Measurements from ENCODE around the gene GLI3.

DNA sequence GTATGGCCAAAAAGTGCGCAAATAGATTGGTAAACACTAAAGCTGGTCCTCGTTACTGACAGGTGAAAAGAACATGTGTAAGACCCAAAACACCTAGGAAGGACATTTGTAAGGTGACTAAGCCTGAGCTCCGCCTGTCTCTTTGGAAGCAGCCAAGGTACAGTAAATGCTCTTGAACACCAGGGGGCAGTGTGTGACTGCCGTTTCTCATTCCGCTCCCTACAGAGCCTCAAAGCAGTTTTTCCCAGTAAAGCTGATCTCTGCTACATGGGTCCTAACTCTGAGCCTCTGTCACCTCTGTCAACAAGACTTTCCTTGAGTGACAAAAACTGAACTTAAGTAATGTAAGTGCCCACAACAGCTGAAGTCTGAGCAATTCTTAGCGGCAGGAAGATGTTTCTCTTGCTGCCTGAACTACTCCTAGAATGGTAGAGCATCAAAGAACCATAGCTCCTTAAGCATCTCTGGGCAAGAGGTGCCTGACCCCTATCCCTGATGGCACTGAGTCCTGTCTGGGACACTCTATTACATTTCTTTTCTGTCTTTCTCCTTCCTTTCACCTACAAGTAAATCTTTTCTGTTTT is 296.2 kb downstream of the GLI3 start:
- TF ChIP-seq POLR2AphosphoS5 (IDR thresholded peaks at IDR 0.05; ENCODE audit: low read length), result no peak
- TF ChIP-seq, protein P1, sequence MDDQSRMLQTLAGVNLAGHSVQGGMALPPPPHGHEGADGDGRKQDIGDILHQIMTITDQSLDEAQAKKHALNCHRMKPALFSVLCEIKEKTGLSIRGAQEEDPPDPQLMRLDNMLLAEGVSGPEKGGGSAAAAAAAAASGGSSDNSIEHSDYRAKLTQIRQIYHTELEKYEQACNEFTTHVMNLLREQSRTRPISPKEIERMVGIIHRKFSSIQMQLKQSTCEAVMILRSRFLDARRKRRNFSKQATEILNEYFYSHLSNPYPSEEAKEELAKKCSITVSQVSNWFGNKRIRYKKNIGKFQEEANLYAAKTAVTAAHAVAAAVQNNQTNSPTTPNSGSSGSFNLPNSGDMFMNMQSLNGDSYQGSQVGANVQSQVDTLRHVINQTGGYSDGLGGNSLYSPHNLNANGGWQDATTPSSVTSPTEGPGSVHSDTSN (IDR thresholded peaks at IDR 0.05; ENCODE audit: insufficient replicate concordance, low read depth, low read length), result no peak
- TF ChIP-seq EZH2 (IDR thresholded peaks at IDR 0.05; ENCODE audit: borderline replicate concordance, control insufficient read depth, low read depth, low read length), result no peak
- TF ChIP-seq RB1 (IDR thresholded peaks at IDR 0.05; ENCODE audit: borderline replicate concordance), result no peak
- TF ChIP-seq JUND (IDR thresholded peaks at IDR 0.05; ENCODE audit: low read depth, low read length), result no peak
- TF ChIP-seq, protein P2, sequence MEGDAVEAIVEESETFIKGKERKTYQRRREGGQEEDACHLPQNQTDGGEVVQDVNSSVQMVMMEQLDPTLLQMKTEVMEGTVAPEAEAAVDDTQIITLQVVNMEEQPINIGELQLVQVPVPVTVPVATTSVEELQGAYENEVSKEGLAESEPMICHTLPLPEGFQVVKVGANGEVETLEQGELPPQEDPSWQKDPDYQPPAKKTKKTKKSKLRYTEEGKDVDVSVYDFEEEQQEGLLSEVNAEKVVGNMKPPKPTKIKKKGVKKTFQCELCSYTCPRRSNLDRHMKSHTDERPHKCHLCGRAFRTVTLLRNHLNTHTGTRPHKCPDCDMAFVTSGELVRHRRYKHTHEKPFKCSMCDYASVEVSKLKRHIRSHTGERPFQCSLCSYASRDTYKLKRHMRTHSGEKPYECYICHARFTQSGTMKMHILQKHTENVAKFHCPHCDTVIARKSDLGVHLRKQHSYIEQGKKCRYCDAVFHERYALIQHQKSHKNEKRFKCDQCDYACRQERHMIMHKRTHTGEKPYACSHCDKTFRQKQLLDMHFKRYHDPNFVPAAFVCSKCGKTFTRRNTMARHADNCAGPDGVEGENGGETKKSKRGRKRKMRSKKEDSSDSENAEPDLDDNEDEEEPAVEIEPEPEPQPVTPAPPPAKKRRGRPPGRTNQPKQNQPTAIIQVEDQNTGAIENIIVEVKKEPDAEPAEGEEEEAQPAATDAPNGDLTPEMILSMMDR (IDR thresholded peaks at IDR 0.05 in 2 of 3, conservative IDR thresholded peaks at IDR 0.05 in 1 of 3; ENCODE audit: control insufficient read depth in 2 of 3, extremely low read depth in 1 of 3, insufficient read depth in 1 of 3, low read depth in 3 of 3, low read length in 3 of 3), result peak; percentile 78 to 87 (median 86)
- TF ChIP-seq HDAC2 (IDR thresholded peaks at IDR 0.05), result no peak
- TF ChIP-seq POLR2A (IDR thresholded peaks at IDR 0.05; ENCODE audit: low read depth, low read length), result no peak
- TF ChIP-seq BMI1 (IDR thresholded peaks at IDR 0.05; ENCODE audit: borderline replicate concordance), result no peak
- TF ChIP-seq CBFB (IDR thresholded peaks at IDR 0.05; ENCODE audit: low read depth), result no peak

All from GM12878 (cell line).